Activated CD4-positive, alpha-beta T cell treated with anti-CD3 and anti-CD28 coated beads, Interleukin-2, Interleukin-6, amounts not matched to agents 100 ng/mL and 50 ng/mL, durations not matched to agents 16 hours and 8 hours (primary cell): ENCODE data around the gene KLHL2.
"Not testable (repeated sequence)": the region's sequence is repeated elsewhere in the genome, so short reads cannot be mapped to it uniquely, and the experiment has no call there.

Source experiments
- DNase-seq: peaks from one replicate; pipeline ENCODE4 v3.0.0-alpha.2; 2020

Gene KLHL2, protein sequence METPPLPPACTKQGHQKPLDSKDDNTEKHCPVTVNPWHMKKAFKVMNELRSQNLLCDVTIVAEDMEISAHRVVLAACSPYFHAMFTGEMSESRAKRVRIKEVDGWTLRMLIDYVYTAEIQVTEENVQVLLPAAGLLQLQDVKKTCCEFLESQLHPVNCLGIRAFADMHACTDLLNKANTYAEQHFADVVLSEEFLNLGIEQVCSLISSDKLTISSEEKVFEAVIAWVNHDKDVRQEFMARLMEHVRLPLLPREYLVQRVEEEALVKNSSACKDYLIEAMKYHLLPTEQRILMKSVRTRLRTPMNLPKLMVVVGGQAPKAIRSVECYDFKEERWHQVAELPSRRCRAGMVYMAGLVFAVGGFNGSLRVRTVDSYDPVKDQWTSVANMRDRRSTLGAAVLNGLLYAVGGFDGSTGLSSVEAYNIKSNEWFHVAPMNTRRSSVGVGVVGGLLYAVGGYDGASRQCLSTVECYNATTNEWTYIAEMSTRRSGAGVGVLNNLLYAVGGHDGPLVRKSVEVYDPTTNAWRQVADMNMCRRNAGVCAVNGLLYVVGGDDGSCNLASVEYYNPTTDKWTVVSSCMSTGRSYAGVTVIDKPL

GRCh38 chr4:165207431-165208220, at the start of gene KLHL2:
KLHL2 (plus strand) TSS chr4:165207561; CDS start chr4:165207877, 316 bp downstream.
- peak; percentile 82 for DNase-seq

DNA sequence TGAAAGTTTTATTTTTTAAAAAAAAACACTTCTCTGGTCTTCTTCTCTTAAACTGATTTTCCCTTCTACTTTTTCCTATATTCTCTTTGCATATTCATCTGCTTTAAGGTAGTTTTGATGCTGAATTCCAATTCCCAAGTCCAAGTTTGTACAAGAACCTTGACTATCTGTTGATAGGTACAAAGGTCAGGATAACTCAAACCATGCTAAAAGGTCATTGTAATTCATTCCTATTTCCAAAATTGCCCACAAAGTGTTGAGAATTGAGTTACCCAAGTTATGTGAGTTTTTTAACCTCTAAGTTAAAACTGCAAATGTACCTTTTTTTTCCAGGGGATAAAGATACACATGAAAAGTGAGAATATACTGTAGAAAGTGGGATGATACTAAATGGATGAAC, 48.6 kb upstream of the KLHL2 start:
- no peak for DNase-seq

DNA sequence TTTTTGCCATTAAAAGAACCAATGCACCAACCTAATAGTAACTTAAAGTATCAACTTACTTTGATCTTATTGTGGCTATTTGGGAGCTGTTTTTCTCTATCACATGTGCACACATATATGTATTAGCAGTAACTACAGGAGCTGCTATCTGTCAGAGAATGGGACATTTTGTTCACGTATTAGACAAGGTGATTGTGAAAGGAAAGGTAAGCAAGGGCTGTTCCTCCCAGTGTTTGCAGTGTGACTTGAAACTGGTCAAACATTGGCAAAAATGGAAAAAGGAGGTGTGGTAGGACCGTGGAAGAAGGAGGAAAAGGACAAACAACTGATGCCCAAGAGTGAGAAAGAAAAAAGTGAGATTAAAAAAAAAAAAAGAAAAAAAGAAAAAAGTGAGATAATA, 43.1 kb upstream of the KLHL2 start:
- no peak for DNase-seq

DNA sequence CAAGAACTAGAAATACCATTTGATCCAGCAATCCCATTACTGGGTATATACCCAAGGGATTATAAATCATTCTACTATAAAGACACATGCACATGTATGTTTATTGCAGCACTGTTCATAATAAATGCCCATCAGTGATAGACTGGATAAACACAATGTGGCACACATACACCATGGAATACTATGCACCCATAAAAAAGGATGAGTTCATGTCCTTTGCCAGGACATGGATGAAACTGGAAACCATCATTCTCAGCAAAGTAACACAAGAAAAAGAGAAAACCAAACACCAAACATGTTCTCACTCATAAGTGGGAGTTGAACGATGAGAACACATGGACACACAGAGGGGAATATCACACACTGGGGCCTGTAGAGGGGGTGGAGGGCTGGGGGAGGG, 40.5 kb upstream of the KLHL2 start:
- not testable (repeated sequence) for DNase-seq

GRCh38 chr4:165167650-165168049, 39.7 kb upstream of the KLHL2 start:
- no peak for DNase-seq

GRCh38 chr4:165170819-165171218, 36.5 kb upstream of the KLHL2 start:
- DNase-seq: no peak

DNA sequence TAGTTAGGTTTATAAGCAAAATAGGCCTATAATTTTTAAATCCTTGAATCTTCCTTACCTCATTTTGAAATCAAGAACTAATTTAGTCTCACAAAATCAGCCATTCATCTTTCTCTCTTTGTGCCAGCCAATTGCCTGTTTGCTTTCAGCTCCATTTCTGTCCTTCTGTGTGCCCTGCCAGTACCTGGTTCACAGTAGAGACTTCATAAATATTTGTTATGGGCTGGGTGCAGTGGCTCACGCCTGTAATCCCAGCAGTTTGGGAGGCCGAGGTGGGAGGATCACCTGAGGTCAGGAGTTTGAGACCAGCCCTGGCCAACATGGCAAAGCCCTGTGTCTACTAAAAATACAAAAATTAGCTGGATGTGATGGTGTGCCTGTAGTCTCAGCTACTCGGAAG, 31.9 kb upstream of the KLHL2 start:
- DNase-seq: not testable (repeated sequence)

DNA sequence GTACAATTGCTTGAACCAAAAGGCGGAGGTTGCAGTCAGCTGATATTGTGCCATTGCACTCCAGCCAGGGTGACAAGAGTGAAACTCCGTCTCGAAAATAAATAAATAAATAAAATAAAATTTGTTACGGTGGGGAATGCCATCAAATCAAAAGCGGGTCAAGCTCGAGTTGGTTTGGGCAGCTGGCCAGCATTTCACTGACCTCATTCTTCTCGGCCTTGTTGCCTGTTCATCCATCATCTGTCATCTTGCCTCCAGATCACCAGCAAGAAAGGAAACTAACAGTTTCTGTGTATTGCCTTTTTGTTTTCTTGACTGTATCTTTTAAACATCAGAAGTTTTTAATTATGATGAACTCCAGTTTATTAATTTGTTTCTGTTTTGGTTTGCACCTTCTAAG, 31.5 kb upstream of the KLHL2 start:
- no peak for DNase-seq

DNA sequence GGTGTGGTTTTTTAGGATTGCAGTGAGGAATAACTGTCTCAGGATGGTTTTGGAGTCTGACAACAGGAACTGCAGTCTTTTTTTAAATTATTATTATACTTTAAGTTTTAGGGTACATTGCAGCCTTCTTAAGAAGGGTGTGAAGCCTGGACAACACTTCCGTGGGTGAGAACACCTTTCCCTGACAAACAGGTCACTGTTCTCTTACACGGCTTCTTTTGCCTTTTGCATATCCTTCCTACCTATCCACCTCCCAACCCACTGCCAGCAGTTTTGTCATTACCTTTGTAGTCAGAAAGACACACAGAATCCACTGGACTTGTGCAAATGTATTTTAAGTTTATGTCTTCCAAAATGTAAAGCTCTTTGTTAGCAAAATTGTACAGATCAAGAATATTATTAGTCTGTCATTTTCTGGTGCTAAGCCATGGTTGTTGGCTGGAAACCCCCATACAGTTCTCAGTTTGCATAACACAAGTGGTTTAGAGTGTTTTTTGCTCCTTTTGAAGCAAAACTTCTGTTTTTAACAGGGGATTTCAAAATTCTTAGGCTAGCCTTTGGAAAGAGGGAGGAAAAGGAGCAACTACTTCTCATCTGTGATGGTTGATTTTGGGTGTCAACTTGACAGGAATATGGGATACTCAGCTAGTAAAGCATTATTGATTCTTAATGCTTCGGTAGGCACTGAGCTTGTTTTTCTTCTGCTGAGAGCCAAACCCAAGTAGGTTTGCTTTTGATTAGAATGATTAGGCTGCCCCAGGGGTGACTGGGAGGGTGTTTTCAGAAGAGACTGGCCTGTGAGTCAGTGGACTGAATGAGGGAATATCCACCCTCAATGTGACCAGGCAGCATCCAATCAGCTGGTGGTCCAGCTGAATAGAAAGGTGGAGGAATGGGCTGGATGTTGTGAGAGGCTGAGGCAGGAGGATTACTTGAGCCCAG, 29.4 kb upstream of the KLHL2 start:
- DNase-seq: no peak

- no peak for DNase-seq
These were observed 23.1 kb upstream of the KLHL2 start for GRCh38 chr4:165184220-165184619.

DNA sequence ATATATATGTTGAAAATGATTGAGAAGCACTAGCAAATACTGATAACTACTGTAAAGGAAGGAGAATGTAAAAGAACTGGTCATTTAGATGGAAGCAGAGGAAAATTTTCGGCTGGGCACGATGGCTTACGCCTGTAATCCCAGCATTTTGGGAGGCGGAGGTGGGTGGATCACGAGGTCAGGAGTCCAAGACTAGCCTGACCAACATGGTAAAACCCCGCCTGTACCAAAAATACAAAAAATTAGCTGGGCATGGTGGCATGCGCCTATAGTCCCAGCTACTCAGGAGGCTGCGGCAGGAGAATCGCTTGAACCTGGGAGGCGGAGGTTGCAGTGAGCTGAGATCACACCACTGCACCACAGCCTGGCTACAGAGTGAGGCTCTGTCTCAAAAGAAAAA, 22.4 kb upstream of the KLHL2 start:
- DNase-seq: not testable (repeated sequence)

DNA sequence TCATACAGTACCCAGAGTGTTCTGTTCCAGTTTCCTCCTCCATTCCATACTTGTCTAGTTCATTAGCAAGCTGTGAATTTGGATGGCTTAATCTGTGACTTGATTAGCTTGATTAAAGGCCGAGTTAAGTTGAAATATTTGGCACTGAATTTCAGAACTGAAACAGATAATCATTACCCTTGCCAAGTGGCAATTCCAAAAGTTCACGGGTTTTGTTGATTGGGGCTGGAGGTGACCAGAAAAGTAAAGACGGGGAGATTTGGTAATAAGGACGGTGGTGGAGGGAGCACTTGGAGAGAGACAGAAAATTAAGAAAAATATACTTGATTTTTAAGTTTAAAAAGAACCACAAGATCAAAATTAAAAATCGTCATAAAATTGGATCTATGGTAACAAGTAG, 21.9 kb upstream of the KLHL2 start:
- DNase-seq: no peak

- peak; percentile 39 for DNase-seq
These were observed 16.6 kb upstream of the KLHL2 start for GRCh38 chr4:165190591-165191347.

- DNase-seq: no peak
These were observed 16.1 kb upstream of the KLHL2 start for GRCh38 chr4:165191348-165191656.

GRCh38 chr4:165191814-165192499, 15.4 kb upstream of the KLHL2 start:
- DNase-seq: no peak

DNA sequence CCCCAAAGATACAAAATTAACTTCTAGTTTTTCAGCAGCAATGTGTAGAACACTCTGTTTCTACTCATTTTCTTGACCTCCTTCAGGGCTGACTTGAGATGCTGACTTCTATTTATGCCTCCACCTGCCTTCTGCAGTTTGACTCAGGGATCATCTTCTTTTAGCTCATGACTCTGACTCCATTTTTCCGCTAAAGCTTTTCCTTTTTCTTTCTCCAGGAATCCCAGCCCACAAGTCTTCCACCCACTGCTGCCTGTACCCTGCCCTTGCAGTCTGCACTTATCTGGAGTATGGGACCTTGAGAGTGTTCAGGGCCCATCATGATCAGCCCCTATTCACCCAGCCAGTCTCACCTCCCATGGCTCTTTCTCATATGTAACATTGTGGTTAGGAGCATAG, 14.9 kb upstream of the KLHL2 start:
- no peak for DNase-seq

DNA sequence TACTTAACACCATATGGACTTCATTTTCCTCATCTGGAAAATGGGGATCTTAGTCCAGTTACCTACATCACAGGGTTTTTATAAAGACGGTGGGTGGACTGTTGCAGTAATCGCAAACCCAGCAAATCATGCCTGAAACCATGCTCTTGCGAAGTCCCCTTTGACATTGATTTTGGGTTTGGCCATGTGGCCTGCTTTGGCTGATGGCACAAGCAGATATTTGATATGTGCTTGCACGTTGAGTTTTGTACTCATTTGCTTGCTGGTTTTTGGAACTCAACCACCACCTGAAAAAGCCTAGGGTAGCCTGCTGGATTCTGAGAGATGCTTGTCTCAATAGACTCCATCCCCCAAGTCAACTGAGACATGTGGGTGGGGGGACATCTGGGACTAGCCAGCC, 14.4 kb upstream of the KLHL2 start:
- no peak for DNase-seq

DNA sequence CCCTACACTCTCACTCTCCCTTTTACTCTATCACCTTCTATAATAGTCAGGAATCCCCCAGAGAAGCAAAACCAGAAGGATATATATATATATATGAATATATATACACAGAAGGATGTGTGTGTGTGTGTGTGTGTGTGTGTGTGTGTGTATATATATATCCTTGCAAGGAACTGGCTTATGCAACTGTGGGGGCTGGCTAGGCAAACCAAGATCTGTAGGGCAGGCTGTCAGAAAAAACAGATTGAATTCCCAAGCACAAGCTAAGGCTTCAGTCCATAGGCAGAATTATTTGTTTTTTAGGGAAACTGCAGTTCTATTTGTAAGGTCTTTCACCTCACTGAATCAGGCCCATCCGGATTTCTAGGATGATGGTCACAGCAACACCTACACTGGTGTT, 13.0 kb upstream of the KLHL2 start:
- DNase-seq: no peak

- no peak for DNase-seq
These were observed 9.0 kb upstream of the KLHL2 start for GRCh38 chr4:165198329-165198728.

GRCh38 chr4:165199286-165199685, 8.1 kb upstream of the KLHL2 start:
- no peak for DNase-seq

- DNase-seq: no peak
These were observed 7.6 kb upstream of the KLHL2 start for GRCh38 chr4:165199722-165200121.

DNA sequence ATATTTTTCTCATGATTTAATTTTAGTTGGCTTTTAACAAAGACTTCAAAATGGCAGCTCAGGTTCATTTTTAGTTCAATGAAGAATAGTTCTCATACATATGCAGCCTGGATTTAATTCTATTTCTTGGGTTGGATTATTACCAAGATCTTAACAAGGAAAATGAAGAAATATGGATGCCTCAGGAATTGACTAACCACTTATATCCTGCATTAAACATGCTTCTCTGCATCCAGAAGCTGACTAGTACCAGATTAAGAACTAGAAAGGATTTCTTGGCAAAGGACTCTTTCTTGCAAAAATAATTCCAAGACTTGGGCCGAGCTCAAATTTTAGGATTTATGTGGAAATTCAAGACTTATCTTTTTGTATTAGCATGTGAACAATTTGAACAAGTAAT, 5.6 kb upstream of the KLHL2 start:
- DNase-seq: no peak
